CD4-positive, CD25-positive, alpha-beta regulatory T cell (primary cell): ENCODE results near the gene KRT16. TPM values are rescaled to one million over a fixed set of nuclear protein-coding genes. Genes with fewer than 3 reads are reported as not detected.
A peak's percentile ranks its signal among the peaks of the same experiment; 100 is the strongest.
"Not testable (repeated sequence)": the region's sequence is repeated elsewhere in the genome, so short reads cannot be mapped to it uniquely, and the experiment has no call there.

ENCODE experiments used
- ATAC-seq, 2 donors: fragments of 150-1000 bp; cut with Tn5 transposase; one replicate each; pipeline ENCODE4 v1.10.0; 2021; ENCODE audit warnings: low read depth in 2 of 2, moderate number of reproducible peaks in 2 of 2, moderate library complexity in 1 of 2
- DNase-seq, 3 donors: peaks; one replicate each; pipeline versions ENCODE4 v3.0.0 to v3.0.0-alpha.2; 2012 to 2022; ENCODE audit warnings: mixed read lengths in 1 of 3
- H3K27ac ChIP-seq: one replicate; pipeline ENCODE4 v1.7.0; 2013; ENCODE audit warnings: mild to moderate bottlenecking, low read length; ENCODE audit not compliant: insufficient read depth, poor library complexity, severe bottlenecking
- H3K27me3 ChIP-seq: one replicate; pipeline ENCODE4 v1.7.0; 2013; ENCODE audit warnings: low read length; ENCODE audit not compliant: control insufficient read depth, insufficient read depth
- H3K36me3 ChIP-seq: one replicate; pipeline ENCODE4 v1.7.0; 2013; ENCODE audit warnings: mild to moderate bottlenecking, low read length, moderate library complexity; ENCODE audit not compliant: control insufficient read depth, insufficient read depth
- H3K4me1 ChIP-seq: 2 replicates; pipeline ENCODE4 v1.7.0; 2013; ENCODE audit warnings: mild to moderate bottlenecking, low read length; ENCODE audit not compliant: insufficient read depth, control insufficient read depth, poor library complexity, severe bottlenecking
- H3K4me3 ChIP-seq: one replicate; pipeline ENCODE4 v1.7.0; 2013; ENCODE audit warnings: low read depth, mild to moderate bottlenecking, low read length, moderate library complexity
- H3K9me3 ChIP-seq, 2 experiments: 1 replicate in 1 of 2; 2 replicates in 1 of 2; pipeline ENCODE4 v1.7.0; 2013; ENCODE audit warnings: low read length in 2 of 2, mild to moderate bottlenecking in 1 of 2, moderate library complexity in 1 of 2; ENCODE audit not compliant: control insufficient read depth in 2 of 2
- H3K27ac Mint-ChIP-seq, 3 donors: one replicate each; pipeline ENCODE4 v1.8.0; 2020 to 2022; ENCODE audit warnings: mild to moderate bottlenecking in 3 of 3, mixed read lengths in 3 of 3, moderate library complexity in 2 of 3
- H3K27me3 Mint-ChIP-seq: one replicate; pipeline ENCODE4 v1.8.0; 2022; ENCODE audit warnings: mild to moderate bottlenecking, mixed read lengths
- H3K36me3 Mint-ChIP-seq: one replicate; pipeline ENCODE4 v1.8.0; 2020; ENCODE audit warnings: mixed read lengths
- H3K4me1 Mint-ChIP-seq, 4 donors: one replicate each; pipeline ENCODE4 v1.8.0; 2020 to 2022; ENCODE audit warnings: mixed read lengths in 4 of 4, mild to moderate bottlenecking in 1 of 4
- H3K4me3 Mint-ChIP-seq, 4 donors: one replicate each; pipeline ENCODE4 v1.8.0; 2020 to 2022; ENCODE audit warnings: mild to moderate bottlenecking in 4 of 4, mixed read lengths in 4 of 4, moderate library complexity in 3 of 4
- H3K9me3 Mint-ChIP-seq, 7 donors: one replicate each; pipeline ENCODE4 v1.8.0; 2020 to 2022; ENCODE audit warnings: mixed read lengths in 7 of 7, mild to moderate bottlenecking in 3 of 7, moderate library complexity in 2 of 7
- polyA plus RNA-seq, 4 donors: library from polyadenylated mRNA; unstranded; fragments of 300-500 nt; fragmentation: Illumina TruSeq; gene quantifications; one replicate each; pipeline ENCODE4 v1.2.3, GENCODE V29; 2021
- total RNA-seq: library from RNA; stranded (reverse); gene quantifications from one replicate; pipeline ENCODE4 v1.2.3, GENCODE V29; 2022

KRT16 gene
- total and polyA plus RNA-seq, 5 donors from 2014 or later = not detected

DNA sequence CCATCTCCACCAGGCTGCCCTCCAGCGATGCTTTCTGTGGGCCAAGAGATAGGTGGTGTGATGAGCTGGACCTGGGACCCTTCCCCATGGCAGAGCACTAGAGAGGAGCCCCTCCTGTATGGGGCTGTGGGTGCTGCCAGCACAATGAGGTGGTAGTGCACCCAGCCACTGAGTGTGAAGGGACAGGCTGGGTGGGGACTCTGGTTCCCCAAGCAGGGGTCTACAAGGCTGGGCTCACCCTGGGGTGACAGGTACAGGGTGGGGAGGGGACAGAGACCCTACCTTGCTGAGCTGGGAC, 15.5 kb upstream of the KRT16 start:
- not testable (repeated sequence) for H3K4me1 ChIP-seq, H3K36me3 Mint-ChIP-seq

DNA sequence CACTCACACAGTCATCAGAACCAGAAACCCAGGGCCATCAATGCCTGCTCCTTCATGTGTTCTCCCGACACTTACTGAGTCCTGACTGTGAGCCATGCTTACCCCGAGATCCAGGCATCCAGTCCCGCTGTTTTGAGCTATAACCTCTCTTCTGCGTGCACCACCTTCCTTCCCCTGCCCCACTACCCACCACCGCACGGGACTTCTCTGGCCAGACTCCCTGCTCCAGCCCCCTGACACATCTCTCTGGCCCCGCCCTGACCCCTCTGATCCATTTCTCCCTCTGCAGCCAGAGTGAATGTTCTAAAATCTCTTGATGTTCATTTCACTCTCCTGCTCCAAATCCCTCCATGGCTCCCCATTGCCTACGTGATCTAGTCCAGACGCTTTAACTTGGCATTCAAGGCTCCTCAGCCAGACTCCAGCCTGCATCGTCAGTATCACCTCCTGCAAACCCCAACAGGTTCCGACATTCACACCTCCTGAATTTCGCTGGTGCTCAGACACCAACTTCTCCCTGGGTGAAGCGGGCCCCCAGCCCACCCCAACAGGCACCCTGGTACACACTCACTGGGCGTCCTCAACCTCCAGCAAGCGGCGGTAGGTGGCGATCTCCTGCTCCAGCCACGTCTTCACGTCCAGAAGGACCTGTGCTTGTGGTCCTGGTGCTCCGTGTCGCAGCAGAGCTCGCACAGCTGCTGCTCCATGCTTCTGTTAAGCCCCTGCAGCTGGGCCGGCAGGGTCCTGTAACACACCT, 14.9 kb upstream of the KRT16 start:
- H3K4me1 ChIP-seq = no peaks in the 10 kb centered on the region
- H3K27ac ChIP-seq = no peak overlapping the region
- Mint-ChIP-seq H3K27ac (peak overlapping the region in 1 of 3 donors; percentile 67), H3K4me1 (no peaks in the 10 kb centered on the region), H3K4me3 (no peak overlapping the region), H3K9me3 (no peaks in the 10 kb centered on the region), H3K27me3 (no peaks in the 10 kb centered on the region), H3K36me3 (no peaks in the 10 kb centered on the region)
- H3K27me3 ChIP-seq = no peaks in the 10 kb centered on the region
- no peak overlapping the region for H3K4me3 ChIP-seq
- ATAC-seq (no peak), DNase-seq (no peak)
- H3K36me3 ChIP-seq = no peaks in the 10 kb centered on the region
- no peaks in the 10 kb centered on the region for H3K9me3 ChIP-seq

More for the DNA sequence above, 15.5 kb upstream of the KRT16 start:
- H3K4me3 Mint-ChIP-seq, H3K27me3 Mint-ChIP-seq, H3K27ac ChIP-seq, H3K4me1 Mint-ChIP-seq, H3K4me3 ChIP-seq, H3K9me3 Mint-ChIP-seq, H3K27ac Mint-ChIP-seq, H3K27me3 ChIP-seq, ATAC-seq, H3K9me3 ChIP-seq, DNase-seq, H3K36me3 ChIP-seq: not testable (repeated sequence)

- H3K4me1 Mint-ChIP-seq, H3K4me3 ChIP-seq, H3K27me3 Mint-ChIP-seq, ATAC-seq, H3K36me3 Mint-ChIP-seq, DNase-seq, H3K27ac Mint-ChIP-seq, H3K27ac ChIP-seq, H3K9me3 Mint-ChIP-seq, H3K4me1 ChIP-seq, H3K4me3 Mint-ChIP-seq, H3K9me3 ChIP-seq, H3K36me3 ChIP-seq, H3K27me3 ChIP-seq: not testable (repeated sequence)
Measured at GRCh38 chr17:41626914-41627295, 14.3 kb upstream of the KRT16 start.

GRCh38 chr17:41626028-41626913, 13.7 kb upstream of the KRT16 start:
- not testable (repeated sequence) for H3K4me1 ChIP-seq, H3K4me1 Mint-ChIP-seq, H3K27me3 ChIP-seq, H3K9me3 ChIP-seq, H3K4me3 ChIP-seq, H3K27me3 Mint-ChIP-seq, H3K27ac ChIP-seq, H3K4me3 Mint-ChIP-seq, H3K36me3 ChIP-seq, H3K36me3 Mint-ChIP-seq, ATAC-seq, H3K9me3 Mint-ChIP-seq, DNase-seq
- peak overlapping the region in 1 of 3 donors; percentile 71 for H3K27ac Mint-ChIP-seq

GRCh38 chr17:41625602-41626001, 13.0 kb upstream of the KRT16 start:
- no peaks in the 10 kb centered on the region for H3K36me3 Mint-ChIP-seq
- no peak overlapping the region for H3K27ac Mint-ChIP-seq
- no peak for DNase-seq
- H3K4me1 ChIP-seq = no peaks in the 10 kb centered on the region
- no peak for ATAC-seq
- no peaks in the 10 kb centered on the region for H3K9me3 ChIP-seq
- H3K27me3 ChIP-seq = no peaks in the 10 kb centered on the region
- H3K4me1 Mint-ChIP-seq = no peaks in the 10 kb centered on the region
- H3K9me3 Mint-ChIP-seq = no peaks in the 10 kb centered on the region
- no peaks in the 10 kb centered on the region for H3K27me3 Mint-ChIP-seq
- no peaks in the 10 kb centered on the region for H3K36me3 ChIP-seq
- no peak overlapping the region for H3K4me3 Mint-ChIP-seq
- H3K27ac ChIP-seq = no peak overlapping the region
- no peak overlapping the region for H3K4me3 ChIP-seq

DNA sequence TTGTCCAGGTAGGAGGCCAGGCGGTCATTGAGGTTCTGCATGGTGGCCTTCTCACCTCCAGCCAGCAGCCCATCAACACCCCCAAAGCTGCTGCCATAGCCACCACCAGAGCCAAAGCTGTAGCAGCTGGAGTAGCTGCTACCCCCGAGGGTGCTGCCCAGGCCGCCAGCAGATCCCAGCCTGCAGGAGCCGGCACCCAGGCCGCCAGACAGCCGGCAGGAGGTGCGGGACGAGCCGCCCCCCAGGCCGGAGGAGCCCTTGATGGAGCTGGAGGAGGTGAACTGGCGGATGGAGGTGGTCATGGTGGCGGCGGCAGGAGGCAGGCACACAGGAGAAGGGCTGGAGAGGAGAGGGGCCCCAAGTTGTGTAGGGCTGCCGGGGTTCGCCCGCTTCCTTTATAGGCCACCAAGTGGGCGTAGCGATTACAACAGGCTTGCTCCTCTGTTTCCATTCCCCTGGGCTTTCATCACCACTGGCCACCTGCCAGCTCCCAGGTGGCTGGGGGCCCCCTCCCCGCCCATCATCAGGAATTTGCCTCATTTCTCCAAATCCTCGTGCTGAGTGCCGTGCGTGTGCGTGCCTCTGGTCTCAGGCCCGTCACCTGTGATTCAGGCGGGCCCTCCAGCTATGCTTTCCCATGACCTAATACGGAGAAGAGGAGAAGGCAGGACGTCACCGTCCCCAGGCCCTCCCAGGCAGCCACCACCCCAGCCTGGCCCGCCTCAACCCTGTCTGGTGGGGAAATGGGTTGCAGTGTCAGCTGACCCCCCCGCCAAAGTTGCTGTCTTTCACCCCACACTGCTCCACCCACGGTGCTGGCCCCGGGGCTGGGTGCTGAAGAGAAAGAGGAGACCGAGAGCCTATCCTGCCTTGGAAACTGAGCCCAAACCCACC, 11.9 kb upstream of the KRT16 start, which contains the start of gene KRT17:
Gene KRT17 (minus strand): TSS at position 368 of the 894 bp plus-strand sequence. CDS start 66 bp downstream, at position 302.
- Histone ChIP-seq H3K4me3 (no peak within 1 kb of the TSS), H3K27ac (no peak within 1 kb of the TSS), H3K27me3 (no peaks in the 10 kb centered on the region), H3K36me3 (no peaks in the 10 kb centered on the region), H3K4me1 (no peaks in the 10 kb centered on the region), H3K9me3 (no peaks in the 10 kb centered on the region)
- H3K4me3 Mint-ChIP-seq = no peak within 1 kb of the TSS
- H3K36me3 Mint-ChIP-seq = no peaks in the 10 kb centered on the region
- peaks cover 0 to 2% (median 0%) of the 10 kb centered on the region in 7 donors for H3K9me3 Mint-ChIP-seq
- no peaks in the 10 kb centered on the region for H3K27me3 Mint-ChIP-seq
- no peaks in the 10 kb centered on the region for H3K4me1 Mint-ChIP-seq
- no peak within 1 kb of the TSS for H3K27ac Mint-ChIP-seq
- no peak for DNase-seq
- no peak for ATAC-seq

DNA sequence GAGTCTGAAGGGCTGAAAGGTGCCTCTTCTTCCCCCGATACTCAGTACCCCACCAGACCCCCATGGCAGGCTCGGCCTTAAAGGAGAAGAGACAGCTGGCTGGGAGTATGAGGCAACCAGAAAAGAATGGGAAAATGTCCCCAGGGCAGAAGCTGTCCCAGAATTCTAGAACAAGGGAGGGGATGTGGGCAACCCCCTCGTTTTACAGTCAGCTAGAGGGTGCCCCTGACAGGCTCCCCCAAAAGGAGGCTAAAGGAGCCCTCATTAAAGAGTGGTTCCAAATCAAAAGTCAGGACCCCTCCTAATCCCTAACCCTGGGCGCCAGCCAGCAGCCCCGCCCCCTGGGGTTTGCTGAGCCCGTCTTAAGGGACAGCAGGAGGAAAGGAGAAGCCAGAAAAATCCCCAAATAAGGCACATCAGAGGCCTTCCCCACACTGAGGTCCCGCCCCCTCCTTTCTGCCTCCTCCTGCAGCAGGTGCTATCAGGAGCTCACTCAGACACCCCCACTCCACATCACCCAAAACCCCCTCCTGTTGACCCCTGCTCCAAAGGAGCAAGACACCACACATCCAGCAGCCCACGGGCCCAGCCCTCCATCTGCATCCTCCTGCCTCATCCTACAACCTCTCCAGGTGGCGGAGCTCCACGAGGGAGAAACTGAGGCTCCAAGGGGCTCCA, 10.8 kb upstream of the KRT16 start:
- not testable (repeated sequence) for DNase-seq, H3K36me3 Mint-ChIP-seq, H3K4me3 Mint-ChIP-seq, H3K27ac ChIP-seq, H3K27me3 ChIP-seq, H3K9me3 ChIP-seq, ATAC-seq, H3K27ac Mint-ChIP-seq, H3K36me3 ChIP-seq, H3K9me3 Mint-ChIP-seq, H3K4me3 ChIP-seq, H3K4me1 ChIP-seq, H3K27me3 Mint-ChIP-seq, H3K4me1 Mint-ChIP-seq
